PC-3 (cell line): ENCODE results near the gene RAB4A. TPM values are rescaled to one million over a fixed set of nuclear protein-coding genes. Genes with fewer than 3 reads are reported as not detected.

Source experiments
- ATAC-seq: fragments of 200-7000 bp; cut with Tn5 transposase; 2 replicates; pipeline ENCODE4 v1.9.1; 2020; ENCODE audit warnings: mild to moderate bottlenecking, moderate library complexity
- BruUV-seq: library from RNA; stranded (reverse); fragments of 400-500 nt; replicated peaks from 2 replicates; lab custom pipeline; 2021; lab: Mats Ljungman, UMichigan
- CTCF ChIA-PET: fragments of 300-600 bp; sonication (Branson Sonifier 250); formaldehyde crosslinking; loops from one replicate; lab custom pipeline; 2022; ENCODE audit warnings: antibody characterized with exemption; lab: Charles Lee
- POLR2A ChIA-PET: fragments of 300-600 bp; sonication (Branson Sonifier 250); formaldehyde crosslinking; loops from one replicate; lab custom pipeline; 2022; ENCODE audit warnings: antibody characterized with exemption; ENCODE audit not compliant: unreplicated experiment; lab: Charles Lee
- DNase-seq: peaks from one replicate; pipeline ENCODE4 v3.0.0-alpha.2; 2015
- H2AFZ ChIP-seq: fragments of 300-600 bp; sonication (generic); 2 replicates; pipeline ENCODE4 v1.6.0; 2016; ENCODE audit warnings: antibody characterized with exemption, low read length
- H3F3A ChIP-seq: fragments of 300-600 bp; sonication (generic); one replicate; pipeline ENCODE4 v1.6.0; 2017; ENCODE audit warnings: antibody characterized with exemption, low read length, control low read depth, mild to moderate bottlenecking; ENCODE audit not compliant: unreplicated experiment
- H3K27ac ChIP-seq: fragments of 300-600 bp; sonication (generic); 2 replicates; pipeline ENCODE4 v1.5.1; 2016; ENCODE audit warnings: mild to moderate bottlenecking, low read length
- H3K27me3 ChIP-seq: fragments of 300-600 bp; sonication (generic); 2 replicates; pipeline ENCODE4 v1.6.1; 2016; ENCODE audit warnings: low read length, mixed read lengths
- H3K36me3 ChIP-seq: fragments of 300-600 bp; sonication (generic); 2 replicates; pipeline ENCODE4 v1.6.1; 2016; ENCODE audit warnings: low read depth, mixed run types, low read length, mixed read lengths
- H3K4me1 ChIP-seq: fragments of 300-600 bp; sonication (generic); 2 replicates; pipeline ENCODE4 v1.5.1; 2016; ENCODE audit warnings: low read length; ENCODE audit not compliant: insufficient read depth
- H3K4me2 ChIP-seq: fragments of 300-600 bp; sonication (generic); 2 replicates; pipeline ENCODE4 v1.6.0; 2016; ENCODE audit warnings: low read length
- H3K4me3 ChIP-seq: fragments of 300-600 bp; sonication (generic); 2 replicates; pipeline ENCODE4 v1.5.1; 2016; ENCODE audit warnings: mild to moderate bottlenecking, low read length, mixed read lengths
- H3K79me2 ChIP-seq: fragments of 300-600 bp; sonication (generic); 2 replicates; pipeline ENCODE4 v1.6.1; 2017; ENCODE audit warnings: low read length, mixed read lengths
- H3K9ac ChIP-seq: fragments of 300-600 bp; sonication (generic); 2 replicates; pipeline ENCODE4 v1.6.0; 2016; ENCODE audit warnings: mild to moderate bottlenecking, low read length
- H3K9me2 ChIP-seq: fragments of 300-600 bp; sonication (generic); replicated peaks from 2 replicates; pipeline ENCODE4 v1.6.1; 2016; ENCODE audit warnings: mixed run types, low read length, mixed read lengths
- H3K9me3 ChIP-seq: fragments of 300-600 bp; sonication (generic); 2 replicates; pipeline ENCODE4 v1.6.1; 2016; ENCODE audit warnings: low read length, mixed read lengths
- H4K20me1 ChIP-seq: fragments of 300-600 bp; sonication (generic); 2 replicates; pipeline ENCODE4 v1.6.1; 2016; ENCODE audit warnings: low read length, mixed read lengths
- EZH2 ChIP-seq: fragments of 300-600 bp; sonication (generic); IDR thresholded peaks from one replicate; pipeline ENCODE4 v1.6.1; 2017; ENCODE audit warnings: antibody characterized with exemption, mild to moderate bottlenecking, low read length; ENCODE audit not compliant: unreplicated experiment
- EZH2phosphoT487 ChIP-seq: fragments of 300-600 bp; sonication (generic); IDR thresholded peaks from 2 replicates; pipeline ENCODE4 v1.6.1; 2018; ENCODE audit warnings: mild to moderate bottlenecking, antibody characterized with exemption, low read length, borderline replicate concordance
- intact Hi-C: fragments of 100-400 bp; cut with micrococcal nuclease; formaldehyde crosslinking; loops from 2 replicates; pipeline ENCODE4 v1.9.0; 2023
- total RNA-seq: library from RNA; depleted of rRNA; stranded (reverse); fragments of >200 nt; gene quantifications from 2 replicates; pipeline ENCODE4 v1.2.3, GENCODE V29; 2014
- TF ChIP-seq, protein P1 (sequence below): fragments of 300-600 bp; sonication (generic); conservative IDR thresholded peaks from 2 replicates; pipeline ENCODE4 v1.5.1; 2017; ENCODE audit warnings: antibody characterized with exemption, low read depth, mild to moderate bottlenecking, low read length

The RAB4A gene
- total RNA-seq, 1 experiment from 2014 or later: 67.0 TPM

DNA sequence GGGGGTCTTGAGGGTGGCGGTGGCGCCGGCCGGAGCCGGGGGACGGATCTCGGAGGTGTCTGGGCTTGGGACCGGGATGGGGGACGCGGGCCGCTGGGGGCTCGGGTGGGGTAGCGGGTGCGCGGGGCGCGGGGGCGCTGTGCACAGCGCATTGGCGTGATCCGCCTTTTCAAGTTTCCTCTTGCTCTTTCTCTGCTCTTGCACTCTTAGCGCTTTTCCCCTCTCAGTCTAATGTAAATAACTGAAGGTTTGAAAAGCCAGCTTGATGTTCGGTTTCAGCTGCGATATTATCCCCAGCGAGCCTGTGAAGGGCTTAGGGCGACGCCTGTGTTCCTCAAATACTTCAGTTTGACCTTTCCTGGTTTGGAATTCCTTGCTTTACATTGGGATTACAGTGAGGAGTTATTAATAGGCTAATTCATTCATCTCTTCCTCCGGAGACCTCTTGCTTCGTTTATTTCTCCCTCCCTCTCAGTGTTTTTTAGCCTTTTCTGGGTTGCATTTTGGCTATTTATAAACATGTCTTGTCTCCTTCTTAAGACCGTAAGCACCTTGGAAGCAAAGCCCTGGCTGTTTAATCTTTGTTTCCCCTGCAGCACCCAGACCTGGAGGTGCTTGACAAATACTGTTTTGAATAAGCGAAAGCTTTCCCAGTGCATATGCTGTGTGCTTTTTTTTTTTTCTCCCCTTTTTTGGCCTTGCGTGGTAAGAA is 693 bp downstream of the RAB4A start:
- no peaks in the 10 kb centered on the region for H3K27me3 ChIP-seq
- no TSS peak for BruUV-seq
- no peaks in the 10 kb centered on the region for H3K9me2 ChIP-seq
- peaks cover 27% of the 10 kb centered on the region for H3K4me1 ChIP-seq
- CTCF ChIA-PET: no interaction called here
- peak overlapping the region; percentile 55 for H3K9ac ChIP-seq
- DNase-seq (peak; percentile 44), ATAC-seq (peak; percentile 53)
- no peaks in the 10 kb centered on the region for H3K36me3 ChIP-seq
- peaks cover 52% of the 10 kb centered on the region for H3K79me2 ChIP-seq
- H4K20me1 ChIP-seq: peaks cover 12% of the 10 kb centered on the region; the same call in 1 of the 2 replicates
- H3K4me3 ChIP-seq: peak overlapping the region; percentile 84
- peak overlapping the region; percentile 62 for H2AFZ ChIP-seq
- POLR2A ChIA-PET: no interaction called here
- no peak overlapping the region for H3K27ac ChIP-seq
- H3F3A ChIP-seq: peaks cover 6% of the 10 kb centered on the region
- no peaks in the 10 kb centered on the region for H3K9me3 ChIP-seq
- TF ChIP-seq EZH2: no peak
- TF ChIP-seq, protein P1, sequence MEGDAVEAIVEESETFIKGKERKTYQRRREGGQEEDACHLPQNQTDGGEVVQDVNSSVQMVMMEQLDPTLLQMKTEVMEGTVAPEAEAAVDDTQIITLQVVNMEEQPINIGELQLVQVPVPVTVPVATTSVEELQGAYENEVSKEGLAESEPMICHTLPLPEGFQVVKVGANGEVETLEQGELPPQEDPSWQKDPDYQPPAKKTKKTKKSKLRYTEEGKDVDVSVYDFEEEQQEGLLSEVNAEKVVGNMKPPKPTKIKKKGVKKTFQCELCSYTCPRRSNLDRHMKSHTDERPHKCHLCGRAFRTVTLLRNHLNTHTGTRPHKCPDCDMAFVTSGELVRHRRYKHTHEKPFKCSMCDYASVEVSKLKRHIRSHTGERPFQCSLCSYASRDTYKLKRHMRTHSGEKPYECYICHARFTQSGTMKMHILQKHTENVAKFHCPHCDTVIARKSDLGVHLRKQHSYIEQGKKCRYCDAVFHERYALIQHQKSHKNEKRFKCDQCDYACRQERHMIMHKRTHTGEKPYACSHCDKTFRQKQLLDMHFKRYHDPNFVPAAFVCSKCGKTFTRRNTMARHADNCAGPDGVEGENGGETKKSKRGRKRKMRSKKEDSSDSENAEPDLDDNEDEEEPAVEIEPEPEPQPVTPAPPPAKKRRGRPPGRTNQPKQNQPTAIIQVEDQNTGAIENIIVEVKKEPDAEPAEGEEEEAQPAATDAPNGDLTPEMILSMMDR: peak; percentile 40
- no peak for TF ChIP-seq EZH2phosphoT487
- intact Hi-C loops: loop anchor here (2.0 to 5.0 kb wide), 2 partner anchors 69 to 236 kb away; partner anchors contain the start of gene NUP133
- peak overlapping the region; percentile 83 for H3K4me2 ChIP-seq

DNA sequence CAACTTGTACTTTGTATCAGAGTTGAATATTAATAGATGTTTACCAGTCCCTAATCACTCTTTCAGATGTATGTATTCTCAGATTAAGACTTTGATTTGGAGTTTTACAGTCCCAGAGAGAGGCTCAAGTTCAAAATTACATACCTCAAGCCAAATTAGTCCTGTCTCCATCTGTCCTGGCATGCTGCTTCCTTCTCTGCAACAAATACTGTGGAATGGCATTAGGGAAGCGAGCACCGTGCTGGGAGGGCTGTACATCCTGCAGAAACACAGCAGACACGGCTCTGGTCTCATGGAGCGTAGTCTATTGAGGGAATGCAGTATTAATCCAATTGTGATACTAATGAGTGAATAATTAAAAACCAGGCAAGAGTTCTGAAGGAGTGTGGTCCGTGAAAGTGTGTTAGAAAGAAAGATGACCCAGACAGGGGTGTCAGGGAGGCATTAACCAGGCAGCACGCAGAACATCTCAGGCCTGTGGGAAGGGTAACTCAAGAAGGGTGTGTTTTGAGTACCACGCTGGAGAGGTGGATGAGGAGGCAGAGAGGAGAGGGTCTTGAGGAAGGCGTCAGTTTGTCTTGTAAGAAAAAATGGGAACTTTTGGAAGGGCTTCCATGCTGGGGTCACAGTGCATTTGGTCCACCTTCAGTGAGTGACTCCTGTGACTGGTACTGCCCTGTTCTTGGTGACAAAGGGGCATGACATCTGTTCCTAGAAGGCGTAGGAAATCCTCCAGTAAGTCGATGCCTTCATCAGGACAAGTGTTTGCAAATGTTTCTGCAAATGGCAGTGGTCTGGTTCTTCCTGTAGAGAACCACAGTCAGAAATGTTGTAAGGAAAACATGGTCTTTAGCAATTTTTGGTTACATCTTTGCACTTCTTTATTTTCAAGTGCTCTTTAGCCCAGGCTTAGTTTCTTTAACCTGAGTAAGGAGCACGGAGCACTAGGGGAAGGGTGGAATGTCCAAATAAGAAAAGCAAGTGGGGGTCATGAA is 1.6 kb downstream of the RAB4A start:
- CTCF ChIA-PET: no interaction called here
- no peaks in the 10 kb centered on the region for H3K9me2 ChIP-seq
- no peaks in the 10 kb centered on the region for H3K9me3 ChIP-seq
- peak overlapping the region; percentile 55 for H3K9ac ChIP-seq
- H3K4me2 ChIP-seq: peak overlapping the region; percentile 83
- POLR2A ChIA-PET: no interaction called here
- peaks cover 27% of the 10 kb centered on the region for H3K4me1 ChIP-seq
- peak; percentile 15 for ATAC-seq
- H2AFZ ChIP-seq: 0 out of 2 replicates have a peak overlapping the region, but pooled peaks have one; percentile 7
- H3K27ac ChIP-seq: no peak overlapping the region
- peaks cover 12% of the 10 kb centered on the region; the same call in 1 of the 2 replicates for H4K20me1 ChIP-seq
- peak; percentile 22 for DNase-seq
- intact Hi-C loops: loop anchor here (5.0 kb wide), 1 partner anchor 235 kb away; the partner anchor contains the start of gene NUP133
- peaks cover 6% of the 10 kb centered on the region for H3F3A ChIP-seq
- no peaks in the 10 kb centered on the region for H3K36me3 ChIP-seq
- peak overlapping the region; percentile 84 for H3K4me3 ChIP-seq
- TF ChIP-seq EZH2phosphoT487: no peak
- TF ChIP-seq EZH2: no peak
- TF ChIP-seq, protein P1: no peak
- TSS peak; percentile 63 for BruUV-seq
- H3K79me2 ChIP-seq: peaks cover 58% of the 10 kb centered on the region
- H3K27me3 ChIP-seq: no peaks in the 10 kb centered on the region
